HG03565 (cell line): ENCODE results near the gene GRK3.
"Not testable (repeated sequence)": the region's sequence is repeated elsewhere in the genome, so short reads cannot be mapped to it uniquely, and the experiment has no call there.

ENCODE experiments used
- ATAC-seq: cut with Tn5 transposase; IDR thresholded peaks from one replicate; pipeline ENCODE4 v1.9.1; 2021; ENCODE audit warnings: mild to moderate bottlenecking, moderate library complexity; ENCODE audit not compliant: unreplicated experiment

Gene GRK3

GRCh38 chr22:25548866-25549464, 15.5 kb upstream of the GRK3 start:
- ATAC-seq: no peak

GRCh38 chr22:25551396-25551795, 13.1 kb upstream of the GRK3 start:
- ATAC-seq: no peak

- ATAC-seq: not testable (repeated sequence)
Measured at GRCh38 chr22:25552405-25552804, 12.1 kb upstream of the GRK3 start.

DNA sequence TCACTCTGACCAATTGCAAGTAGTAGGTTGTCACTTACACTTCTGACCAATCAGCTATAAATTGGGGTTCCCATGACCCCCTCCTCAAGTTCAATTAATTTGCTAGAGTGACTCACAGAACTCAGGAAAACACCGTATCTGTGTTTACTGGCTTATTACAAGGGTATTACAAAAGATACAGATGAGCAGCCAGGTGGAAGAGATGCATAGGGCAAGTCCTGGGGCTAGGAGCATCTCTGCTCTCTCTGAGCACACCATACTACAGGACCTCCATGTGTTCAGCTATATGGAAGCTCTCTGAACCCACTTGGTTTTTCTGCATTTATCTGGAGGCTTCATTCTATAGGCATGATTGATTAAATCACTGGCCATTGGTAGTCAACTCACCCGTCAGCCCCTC, 11.3 kb upstream of the GRK3 start:
- no peak for ATAC-seq

- ATAC-seq: no peak
Measured at GRCh38 chr22:25554238-25554671, 10.2 kb upstream of the GRK3 start.

GRCh38 chr22:25554689-25555088, 9.8 kb upstream of the GRK3 start:
- ATAC-seq: no peak

DNA sequence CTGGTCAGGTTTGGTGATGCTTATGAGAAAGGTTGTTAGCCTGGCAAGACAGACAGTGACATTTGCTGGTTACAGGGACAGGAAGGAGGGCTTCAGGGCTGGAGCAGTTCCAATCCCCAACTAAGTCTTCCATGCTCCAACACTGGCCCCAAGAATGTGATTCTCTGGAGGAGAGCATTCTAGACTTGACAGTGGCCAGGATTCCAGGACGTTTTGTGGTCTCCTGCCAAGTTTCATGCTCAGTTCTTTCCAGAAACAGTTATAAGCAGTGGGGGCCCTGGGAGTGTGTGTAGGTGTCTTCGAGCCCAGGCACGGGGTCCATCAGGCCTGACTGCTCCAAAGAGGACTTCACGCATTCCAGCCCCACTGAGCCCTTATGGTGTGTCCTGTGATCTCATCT, 8.9 kb upstream of the GRK3 start:
- ATAC-seq: no peak

DNA sequence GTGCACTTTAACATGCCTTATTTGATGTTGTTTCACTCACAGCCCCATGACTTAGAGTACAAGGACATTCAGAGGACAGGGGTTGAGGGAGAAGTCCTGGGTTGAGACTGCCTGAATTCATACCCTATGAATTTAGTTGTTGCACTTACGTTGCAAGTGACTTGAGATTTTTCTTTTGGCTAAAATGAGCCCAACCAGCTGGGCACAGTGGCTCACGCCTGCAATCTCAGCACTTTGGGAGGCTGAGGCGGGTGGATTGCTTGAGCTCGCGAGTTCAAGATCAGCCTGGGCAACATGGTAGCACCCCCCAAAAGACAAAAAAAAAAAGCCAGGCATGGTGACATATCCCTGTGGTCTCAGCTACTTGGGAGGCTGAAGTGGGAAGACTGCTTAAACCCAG, 7.3 kb upstream of the GRK3 start:
- ATAC-seq: no peak

GRCh38 chr22:25558341-25558740, 6.1 kb upstream of the GRK3 start:
- ATAC-seq: no peak

DNA sequence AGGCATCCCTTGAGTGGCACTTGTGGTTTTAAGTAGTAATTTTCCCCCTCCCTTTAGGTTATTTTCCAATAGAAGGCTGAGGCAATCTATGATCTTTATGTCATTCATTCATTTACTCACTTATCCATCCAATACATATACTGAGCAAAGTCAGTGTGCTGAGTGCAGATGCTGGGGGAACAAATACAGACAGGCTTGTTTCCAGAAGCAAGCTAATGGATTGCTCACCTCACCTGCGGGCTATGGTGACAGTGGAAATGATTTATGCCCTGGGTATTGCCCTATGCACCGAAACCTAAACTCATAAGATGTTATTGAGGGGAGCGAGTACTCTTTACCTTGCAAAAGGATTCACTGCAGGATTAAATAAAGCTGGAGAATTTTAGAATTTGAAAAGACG, 4.6 kb upstream of the GRK3 start:
- ATAC-seq: not testable (repeated sequence)

DNA sequence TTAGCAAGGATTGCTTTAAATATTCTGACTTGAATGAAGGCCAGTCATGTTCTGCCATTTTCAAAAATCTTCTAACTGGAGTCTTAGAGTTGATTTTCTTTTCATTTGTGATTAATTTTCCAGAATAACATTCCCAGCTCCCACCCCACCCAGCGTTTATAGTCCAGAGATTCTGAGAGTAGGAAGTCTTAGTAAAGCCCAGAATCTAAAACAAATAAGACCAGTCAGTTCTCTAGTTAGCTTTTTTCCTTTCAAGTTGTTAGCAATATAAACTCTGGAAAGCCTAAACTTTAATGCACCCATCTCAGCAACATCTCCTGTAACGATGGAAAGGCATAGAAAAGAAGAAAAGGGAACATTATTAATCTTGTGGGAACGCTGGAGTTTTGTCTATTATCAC, 3.3 kb upstream of the GRK3 start:
- not testable (repeated sequence) for ATAC-seq

DNA sequence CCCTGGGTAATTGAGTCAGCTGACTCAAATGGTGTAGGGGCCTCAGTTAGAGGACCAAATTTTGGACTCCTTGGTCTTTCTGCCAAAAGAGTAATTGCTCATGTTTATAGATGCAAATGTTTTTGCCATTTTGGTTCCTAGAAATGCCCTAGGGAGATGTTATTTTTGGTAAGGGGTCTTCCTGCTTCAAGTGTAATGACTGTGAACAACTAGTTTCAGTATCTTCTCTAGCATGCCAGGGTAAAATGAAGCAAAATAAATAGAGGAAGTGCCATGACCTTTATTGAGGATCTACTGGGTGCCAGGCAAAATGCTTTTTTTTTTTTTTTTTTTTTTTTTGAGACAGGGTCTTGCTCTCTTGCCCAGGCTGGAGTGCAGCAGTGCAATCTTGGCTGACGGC, 2.5 kb upstream of the GRK3 start:
- ATAC-seq: not testable (repeated sequence)

DNA sequence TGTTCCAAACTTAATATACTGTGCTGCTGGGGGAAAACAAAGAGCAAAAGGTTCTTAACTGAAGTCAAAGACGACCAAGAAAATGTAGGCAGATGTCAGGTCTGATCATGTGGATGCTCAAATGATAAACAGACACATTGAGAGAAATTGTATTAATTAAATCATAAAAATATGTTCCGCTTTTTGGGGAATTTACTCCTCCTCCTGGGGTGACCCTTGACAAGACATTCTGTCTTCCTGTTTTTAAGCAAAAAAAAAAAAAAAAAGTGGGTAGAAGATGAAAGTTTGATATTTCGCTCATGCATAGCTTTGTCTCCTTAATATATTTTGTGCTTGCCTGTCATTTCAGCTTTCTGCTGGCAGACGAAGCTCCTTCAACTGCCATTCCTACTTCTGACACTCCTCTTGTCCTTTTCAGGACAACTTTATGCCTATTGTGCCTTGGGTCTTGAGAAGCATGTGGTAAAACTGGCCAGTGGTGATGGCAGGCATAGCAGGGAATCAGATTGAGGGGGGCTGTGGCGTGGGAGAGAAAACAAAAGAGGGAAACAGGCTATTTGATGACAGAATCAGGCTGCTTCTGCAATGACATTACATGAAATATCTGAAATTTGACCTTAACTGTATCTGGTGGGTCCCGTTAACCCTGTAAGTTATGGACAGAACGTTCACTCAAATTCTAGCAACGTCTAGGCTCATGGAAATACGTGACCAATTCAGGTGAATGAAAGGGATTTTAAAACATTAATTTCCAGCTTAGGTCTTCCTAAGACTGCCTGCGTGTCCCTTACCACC, 1.3 kb upstream of the GRK3 start:
- not testable (repeated sequence) for ATAC-seq

DNA sequence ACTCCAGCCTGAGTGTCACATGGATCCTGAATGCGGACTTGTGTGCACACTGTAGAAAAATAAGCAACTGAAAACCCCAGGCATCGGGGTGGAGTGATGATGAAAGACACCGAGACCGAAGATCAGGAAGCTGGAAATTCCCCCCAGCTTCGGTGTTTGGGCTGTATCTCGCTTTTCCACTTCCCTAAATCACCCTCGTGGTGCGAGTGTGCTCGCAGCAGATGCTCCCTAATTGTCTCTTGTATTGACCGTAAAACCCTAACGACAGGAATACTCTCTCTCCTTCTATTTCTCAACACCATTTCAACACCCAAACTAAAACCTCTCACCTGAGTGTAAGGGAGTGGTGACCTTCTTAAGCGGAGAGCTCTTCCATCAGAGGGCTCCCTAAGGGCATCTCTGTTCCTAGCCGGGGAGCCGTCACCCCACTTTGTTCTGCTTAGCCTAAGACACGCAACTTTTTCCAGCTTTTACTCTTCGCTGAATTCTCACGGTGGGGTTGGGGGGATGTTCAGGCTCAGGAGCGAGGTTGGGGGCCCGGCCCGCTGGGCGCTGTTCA, 635 bp upstream of the GRK3 start:
- no peak for ATAC-seq

DNA sequence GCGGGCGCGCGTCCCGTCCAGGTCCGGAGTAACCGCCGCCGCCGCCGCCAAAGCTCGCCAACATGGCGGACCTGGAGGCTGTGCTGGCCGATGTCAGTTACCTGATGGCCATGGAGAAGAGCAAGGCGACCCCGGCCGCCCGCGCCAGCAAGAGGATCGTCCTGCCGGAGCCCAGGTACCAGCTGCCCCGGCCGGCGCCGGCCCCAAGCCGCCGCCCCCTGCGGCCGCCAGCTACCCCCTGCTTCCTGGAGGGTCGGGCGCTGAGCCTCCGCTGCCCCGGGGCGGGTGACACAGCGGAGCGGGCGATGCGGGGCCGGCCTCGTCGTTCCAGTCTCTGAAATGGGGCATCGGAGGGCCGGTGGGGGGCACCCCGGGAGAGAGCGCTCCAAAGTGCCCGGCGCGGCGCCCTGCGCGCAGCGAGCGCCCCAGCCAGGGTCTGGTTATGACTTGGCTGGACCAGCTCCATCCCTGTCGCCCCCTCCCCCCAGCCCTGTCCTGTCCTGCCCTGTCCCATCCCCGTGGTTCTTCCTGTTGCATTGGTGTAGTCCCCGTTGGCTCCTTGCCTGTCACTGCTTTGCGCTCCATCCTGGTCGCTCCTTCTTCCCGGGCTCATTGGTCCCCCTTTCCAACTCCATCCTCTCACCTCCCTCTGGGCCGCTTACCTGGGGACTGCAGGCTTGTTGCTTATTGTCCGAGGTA, 653 bp downstream of the GRK3 start:
- ATAC-seq: no peak

DNA sequence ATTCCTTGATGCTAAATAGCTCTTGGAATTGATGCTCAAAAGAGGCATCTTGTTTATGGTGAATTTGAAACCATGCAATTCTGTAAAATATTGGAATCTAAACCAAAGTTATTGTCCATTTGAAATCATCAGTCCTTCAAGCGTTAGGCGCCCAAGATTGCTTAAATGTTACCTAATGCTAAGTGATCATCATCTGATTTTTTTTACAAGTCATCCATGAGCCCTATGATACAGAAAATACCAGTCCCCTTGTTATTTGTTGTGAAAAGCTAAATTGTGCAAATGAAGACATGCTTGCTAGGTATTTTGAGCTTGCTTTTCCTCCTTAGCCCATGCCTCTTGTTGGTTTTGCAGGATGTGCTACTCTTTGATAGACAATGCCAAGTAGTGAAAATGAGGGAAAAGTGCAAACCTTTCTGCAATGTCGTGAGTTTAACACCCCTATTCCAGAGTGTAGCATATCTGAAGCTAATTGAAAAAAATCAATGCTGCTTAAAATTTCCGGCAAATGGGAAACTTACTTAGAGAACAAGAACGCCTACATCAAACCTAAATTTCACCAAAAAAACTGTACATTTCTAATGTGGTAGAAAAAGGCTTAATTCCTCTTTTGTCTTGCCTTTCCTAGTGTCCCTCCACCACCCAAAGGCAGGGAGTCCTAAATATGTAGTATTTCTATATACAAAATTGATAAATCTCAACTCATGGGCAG, 1.9 kb downstream of the GRK3 start:
- no peak for ATAC-seq

- ATAC-seq: no peak
Measured at GRCh38 chr22:25566898-25567235, 2.4 kb downstream of the GRK3 start.

DNA sequence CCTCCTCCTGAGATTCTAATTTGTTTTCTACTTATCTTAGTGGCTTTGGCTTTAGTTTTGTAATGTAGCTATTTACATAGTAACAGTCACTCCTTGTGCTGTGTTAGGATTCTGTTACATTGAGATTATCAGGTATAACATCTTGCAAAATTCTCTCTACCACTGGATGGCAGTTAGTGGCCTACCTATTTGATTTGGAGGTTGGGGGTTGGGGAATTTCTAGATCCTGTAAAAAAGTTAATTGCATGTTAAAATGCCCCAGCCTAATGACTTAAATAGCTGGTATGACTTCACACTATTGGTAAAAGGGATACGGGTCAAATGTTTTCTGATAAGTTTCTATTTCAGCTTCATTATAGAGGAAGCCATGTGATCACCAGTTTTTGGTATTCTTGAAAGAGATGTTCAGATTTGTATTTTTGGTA, 2.8 kb downstream of the GRK3 start:
- no peak for ATAC-seq

DNA sequence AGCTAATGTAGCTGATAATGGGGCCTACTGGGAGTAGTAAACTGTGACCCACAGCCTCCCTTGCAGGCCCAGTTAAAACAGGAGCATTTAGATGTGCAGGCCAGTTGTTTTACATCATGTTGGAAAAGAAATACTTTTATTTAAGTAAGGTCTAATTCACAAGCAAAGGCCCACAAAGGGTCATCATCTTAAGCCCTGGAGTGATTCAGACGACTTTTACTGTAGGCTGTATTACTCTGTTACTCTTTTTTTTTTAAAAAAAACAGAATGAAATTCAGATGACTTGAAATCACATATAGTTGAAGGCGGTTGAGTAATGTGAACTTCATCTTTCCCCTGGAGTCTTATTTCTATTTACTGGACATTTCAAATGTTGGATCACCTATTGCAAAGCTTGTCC, 3.6 kb downstream of the GRK3 start:
- not testable (repeated sequence) for ATAC-seq

- no peak for ATAC-seq
Measured at GRCh38 chr22:25569361-25569760, 4.9 kb downstream of the GRK3 start.

- no peak for ATAC-seq
Measured at GRCh38 chr22:25569983-25570382, 5.5 kb downstream of the GRK3 start.
